ENCODE results near the gene SEM1. TPM values are rescaled to one million over a fixed set of nuclear protein-coding genes. Genes with fewer than 3 reads are reported as not detected.

The SEM1 gene
- total RNA-seq, 2 experiments from 2014 or later: 34.7 to 36.4 TPM

DNA sequence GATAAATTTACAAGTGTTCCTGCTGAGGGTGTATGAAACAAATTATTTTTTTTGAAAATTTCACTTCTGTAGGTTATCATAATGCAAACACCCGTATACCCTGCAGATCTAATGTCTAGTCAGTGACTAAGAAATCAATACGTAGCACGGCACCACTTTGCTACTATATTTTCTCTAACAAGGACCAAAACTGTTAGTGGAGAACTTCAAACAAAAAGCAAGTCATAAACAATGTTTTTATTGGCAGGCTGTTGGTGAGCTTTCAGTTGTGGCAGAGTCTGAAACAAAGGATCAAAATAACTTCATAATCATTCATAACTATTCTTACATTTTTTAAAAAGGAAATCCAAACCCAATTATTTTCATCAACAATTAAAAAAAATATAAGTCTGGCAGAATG lies 11.8 kb downstream of the SEM1 start:
- peaks cover 31% of the 10 kb centered on the region for H3K36me3 Mint-ChIP-seq (ENCODE audit: low read depth)

DNA sequence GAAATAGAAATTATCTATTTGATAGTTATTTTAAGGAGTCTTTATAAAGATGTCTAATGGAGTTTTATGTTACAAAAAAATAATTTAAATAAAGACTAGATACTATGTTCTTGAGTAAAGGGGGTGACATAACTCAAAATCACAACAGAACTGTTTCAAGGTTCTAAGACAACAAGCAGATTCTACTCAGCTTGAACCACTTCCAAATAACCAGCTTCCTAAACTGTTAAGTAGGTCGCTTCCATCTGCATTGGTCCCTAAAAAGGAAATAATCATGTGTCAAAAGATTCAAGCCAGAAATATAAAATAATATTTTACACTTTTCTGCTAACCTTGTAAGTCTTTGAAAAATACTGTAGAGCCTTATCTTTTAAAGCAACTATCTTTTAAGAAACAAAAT lies 14.1 kb downstream of the SEM1 start:
- H3K27ac Mint-ChIP-seq: no peak overlapping the region
- peaks cover 36% of the 10 kb centered on the region for H3K36me3 Mint-ChIP-seq (ENCODE audit: low read depth)
- H3K9me3 Mint-ChIP-seq: no peaks in the 10 kb centered on the region
- ChIA-PET CTCF (no interaction called here), POLR2A (interaction anchor here (0.6 kb wide), 1 partner anchor 227 kb away, joined by 3 read pairs; no protein-coding TSS in a partner anchor)
- TF ChIP-seq, protein P1, sequence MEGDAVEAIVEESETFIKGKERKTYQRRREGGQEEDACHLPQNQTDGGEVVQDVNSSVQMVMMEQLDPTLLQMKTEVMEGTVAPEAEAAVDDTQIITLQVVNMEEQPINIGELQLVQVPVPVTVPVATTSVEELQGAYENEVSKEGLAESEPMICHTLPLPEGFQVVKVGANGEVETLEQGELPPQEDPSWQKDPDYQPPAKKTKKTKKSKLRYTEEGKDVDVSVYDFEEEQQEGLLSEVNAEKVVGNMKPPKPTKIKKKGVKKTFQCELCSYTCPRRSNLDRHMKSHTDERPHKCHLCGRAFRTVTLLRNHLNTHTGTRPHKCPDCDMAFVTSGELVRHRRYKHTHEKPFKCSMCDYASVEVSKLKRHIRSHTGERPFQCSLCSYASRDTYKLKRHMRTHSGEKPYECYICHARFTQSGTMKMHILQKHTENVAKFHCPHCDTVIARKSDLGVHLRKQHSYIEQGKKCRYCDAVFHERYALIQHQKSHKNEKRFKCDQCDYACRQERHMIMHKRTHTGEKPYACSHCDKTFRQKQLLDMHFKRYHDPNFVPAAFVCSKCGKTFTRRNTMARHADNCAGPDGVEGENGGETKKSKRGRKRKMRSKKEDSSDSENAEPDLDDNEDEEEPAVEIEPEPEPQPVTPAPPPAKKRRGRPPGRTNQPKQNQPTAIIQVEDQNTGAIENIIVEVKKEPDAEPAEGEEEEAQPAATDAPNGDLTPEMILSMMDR (IDR thresholded peaks at IDR 0.05): no peak
- no peaks in the 10 kb centered on the region for H3K27me3 Mint-ChIP-seq
- ATAC-seq (no peak), DNase-seq (no peak)
- peaks cover 48% of the 10 kb centered on the region for H3K4me1 Mint-ChIP-seq (ENCODE audit: low read depth)
- H3K4me3 Mint-ChIP-seq: no peak overlapping the region
- intact Hi-C loops (cut with micrococcal nuclease): no loop called here

More for the DNA sequence above, 11.8 kb downstream of the SEM1 start:
- ATAC-seq: no peak
- H3K27me3 Mint-ChIP-seq: no peaks in the 10 kb centered on the region
- no peak overlapping the region for H3K4me3 Mint-ChIP-seq
- TF ChIP-seq, protein P1 (IDR thresholded peaks at IDR 0.05): no peak
- ChIA-PET POLR2A (interaction anchor here (0.7 kb wide), 1 partner anchor 630 kb away, joined by 4 read pairs; no protein-coding TSS in a partner anchor), CTCF (no interaction called here)
- no peak overlapping the region for H3K27ac Mint-ChIP-seq
- peaks cover 57% of the 10 kb centered on the region for H3K4me1 Mint-ChIP-seq (ENCODE audit: low read depth)
- intact Hi-C loops (cut with micrococcal nuclease): no loop called here
- H3K9me3 Mint-ChIP-seq: no peaks in the 10 kb centered on the region
- DNase-seq: no peak

DNA sequence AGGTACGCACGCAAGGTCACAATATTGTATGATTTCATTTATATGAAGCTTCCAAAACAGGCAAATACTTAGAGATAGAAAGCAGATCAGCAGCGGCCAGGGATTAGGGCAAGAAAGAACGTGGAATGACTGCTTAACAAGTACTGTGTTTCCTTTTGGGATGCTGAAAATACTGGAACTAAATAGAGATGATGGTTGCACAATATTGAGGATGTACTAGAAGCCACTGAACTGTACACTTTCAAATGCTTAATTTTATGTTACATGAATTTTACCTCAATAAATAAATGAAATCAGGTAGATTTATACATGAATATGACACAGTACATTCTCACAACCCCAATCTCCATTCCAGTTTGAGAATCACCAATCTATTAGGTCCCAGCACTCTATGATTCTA lies 15.6 kb downstream of the SEM1 start:
- intact Hi-C loops (cut with micrococcal nuclease): no loop called here
- no peak overlapping the region for H3K4me3 Mint-ChIP-seq
- TF ChIP-seq, protein P1 (IDR thresholded peaks at IDR 0.05): no peak
- H3K27ac Mint-ChIP-seq: no peak overlapping the region
- ChIA-PET POLR2A (interaction anchor here (0.7 kb wide), 1 partner anchor 141 kb away, joined by 3 read pairs; no protein-coding TSS in a partner anchor), CTCF (no interaction called here)
- ATAC-seq (no peak), DNase-seq (no peak)
- H3K4me1 Mint-ChIP-seq (ENCODE audit: low read depth): peaks cover 37% of the 10 kb centered on the region
- H3K27me3 Mint-ChIP-seq: no peaks in the 10 kb centered on the region
- H3K9me3 Mint-ChIP-seq: no peaks in the 10 kb centered on the region
- H3K36me3 Mint-ChIP-seq (ENCODE audit: low read depth): peaks cover 32% of the 10 kb centered on the region

DNA sequence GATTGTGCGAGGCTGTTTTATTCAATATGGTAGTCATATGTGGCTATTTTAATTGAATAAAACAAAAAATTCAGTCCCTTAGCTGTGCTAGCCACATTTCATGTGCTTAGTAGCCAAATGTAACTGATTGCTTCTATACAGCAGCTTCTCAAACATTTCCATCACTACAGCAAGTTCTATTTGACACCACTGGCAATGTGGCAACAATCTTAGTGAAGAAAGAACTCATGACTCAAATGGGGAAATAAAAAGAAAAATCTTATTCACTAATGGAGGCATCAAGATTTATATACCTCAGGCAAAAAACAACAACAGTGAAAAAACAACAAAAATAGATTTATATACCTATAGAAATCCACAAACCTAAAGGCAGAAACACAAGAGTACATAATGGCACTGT lies 17.9 kb downstream of the SEM1 start:
- Mint-ChIP-seq H3K4me3 (no peak overlapping the region), H3K4me1 (ENCODE audit: low read depth) (peaks cover 24% of the 10 kb centered on the region), H3K36me3 (ENCODE audit: low read depth) (peaks cover 39% of the 10 kb centered on the region), H3K27ac (no peak overlapping the region), H3K9me3 (no peaks in the 10 kb centered on the region), H3K27me3 (no peaks in the 10 kb centered on the region)
- TF ChIP-seq, protein P1 (IDR thresholded peaks at IDR 0.05): no peak
- no peak for ATAC-seq
- intact Hi-C loops (cut with micrococcal nuclease): no loop called here
- ChIA-PET CTCF (no interaction called here), POLR2A (no interaction called here)
- DNase-seq: no peak

DNA sequence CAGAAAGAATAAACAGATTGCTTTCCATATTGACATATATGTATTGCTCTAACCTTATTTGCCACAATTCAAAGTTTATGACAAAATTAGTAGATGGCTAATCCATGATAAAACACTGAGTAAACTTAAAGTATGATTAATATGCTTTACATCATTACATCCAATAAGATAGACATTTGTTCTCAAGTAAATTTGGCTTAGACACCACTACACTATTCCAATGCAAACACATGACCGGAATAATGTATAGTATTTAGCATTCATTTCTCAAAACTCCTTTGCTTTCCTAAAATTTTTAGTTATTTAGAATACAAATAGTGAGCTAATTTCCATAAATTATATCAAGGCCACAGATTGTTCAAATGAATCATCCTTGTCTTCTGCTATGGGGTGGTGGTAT lies 20.2 kb downstream of the SEM1 start:
- Mint-ChIP-seq H3K27ac (no peak overlapping the region), H3K4me3 (no peak overlapping the region), H3K4me1 (ENCODE audit: low read depth) (peaks cover 33% of the 10 kb centered on the region), H3K27me3 (no peaks in the 10 kb centered on the region), H3K36me3 (ENCODE audit: low read depth) (peaks cover 43% of the 10 kb centered on the region), H3K9me3 (no peaks in the 10 kb centered on the region)
- no peak for DNase-seq
- intact Hi-C loops (cut with micrococcal nuclease): no loop called here
- ChIA-PET CTCF (no interaction called here), POLR2A (no interaction called here)
- ATAC-seq: no peak
- TF ChIP-seq, protein P1 (IDR thresholded peaks at IDR 0.05): no peak

All from activated CD8-positive, alpha-beta T cell treated with anti-CD3 and anti-CD28 coated beads for 36 hours (primary cell).